PFSK-1 (cell line): ENCODE measurements around the gene CDC45.

Experiments
- FOXP2 ChIP-seq: optimal IDR thresholded peaks from 2 replicates; pipeline ENCODE3; 2011; ENCODE audit warnings: borderline replicate concordance, control low read depth, inconsistent platforms; ENCODE audit not compliant: insufficient read depth; ENCODE audit errors: extremely low read length, extremely low read depth
- POLR2AphosphoS5 ChIP-seq: IDR thresholded peaks from 2 replicates; pipeline ENCODE4 v1.6.1; 2012; ENCODE audit warnings: low read depth, mild to moderate bottlenecking, control low read depth, low read length, moderate library complexity
- SIN3A ChIP-seq: IDR thresholded peaks from 2 replicates; pipeline ENCODE4 v1.6.1; 2012; ENCODE audit warnings: mild to moderate bottlenecking, low read length, moderate library complexity, borderline replicate concordance; ENCODE audit not compliant: insufficient read depth
- TAF1 ChIP-seq: IDR thresholded peaks from 2 replicates; pipeline ENCODE4 v1.6.1; 2012; ENCODE audit warnings: low read length, control low read depth, borderline replicate concordance; ENCODE audit not compliant: insufficient read depth
- TF ChIP-seq, protein P1 (sequence below), 2 experiments: IDR thresholded peaks; 2 replicates each; pipeline versions ENCODE4 v1.6.1 to v1.8.0; 2011 to 2012; ENCODE audit warnings: low read depth in 2 of 2, low read length in 2 of 2, control low read depth in 1 of 2, inconsistent platforms in 1 of 2, mild to moderate bottlenecking in 1 of 2, moderate library complexity in 1 of 2; ENCODE audit not compliant: insufficient read depth in 1 of 2

CDC45 gene

DNA sequence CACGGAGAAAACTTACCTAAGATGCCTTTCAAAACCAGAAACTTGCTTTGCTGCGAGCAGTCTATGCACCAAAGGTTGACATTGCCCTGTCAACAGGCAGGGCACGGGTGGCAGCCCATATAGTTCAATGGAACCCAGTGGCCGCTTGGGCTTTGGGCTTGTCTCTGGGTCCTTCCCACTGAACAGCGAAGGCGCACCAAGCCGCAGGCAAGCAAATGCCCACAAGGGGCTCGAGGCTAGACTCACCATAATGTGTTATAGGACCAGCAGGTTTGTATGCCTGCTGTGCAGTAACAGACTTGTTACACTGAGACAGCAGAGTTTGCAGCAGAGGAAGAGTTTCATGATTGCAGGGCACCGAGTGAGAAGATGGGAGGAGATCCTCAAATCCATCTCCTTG lies 24.1 kb downstream of the CDC45 start:
- no peak for TF ChIP-seq SIN3A
- no peak for TF ChIP-seq TAF1
- no peak for TF ChIP-seq POLR2AphosphoS5
- TF ChIP-seq, protein P1, sequence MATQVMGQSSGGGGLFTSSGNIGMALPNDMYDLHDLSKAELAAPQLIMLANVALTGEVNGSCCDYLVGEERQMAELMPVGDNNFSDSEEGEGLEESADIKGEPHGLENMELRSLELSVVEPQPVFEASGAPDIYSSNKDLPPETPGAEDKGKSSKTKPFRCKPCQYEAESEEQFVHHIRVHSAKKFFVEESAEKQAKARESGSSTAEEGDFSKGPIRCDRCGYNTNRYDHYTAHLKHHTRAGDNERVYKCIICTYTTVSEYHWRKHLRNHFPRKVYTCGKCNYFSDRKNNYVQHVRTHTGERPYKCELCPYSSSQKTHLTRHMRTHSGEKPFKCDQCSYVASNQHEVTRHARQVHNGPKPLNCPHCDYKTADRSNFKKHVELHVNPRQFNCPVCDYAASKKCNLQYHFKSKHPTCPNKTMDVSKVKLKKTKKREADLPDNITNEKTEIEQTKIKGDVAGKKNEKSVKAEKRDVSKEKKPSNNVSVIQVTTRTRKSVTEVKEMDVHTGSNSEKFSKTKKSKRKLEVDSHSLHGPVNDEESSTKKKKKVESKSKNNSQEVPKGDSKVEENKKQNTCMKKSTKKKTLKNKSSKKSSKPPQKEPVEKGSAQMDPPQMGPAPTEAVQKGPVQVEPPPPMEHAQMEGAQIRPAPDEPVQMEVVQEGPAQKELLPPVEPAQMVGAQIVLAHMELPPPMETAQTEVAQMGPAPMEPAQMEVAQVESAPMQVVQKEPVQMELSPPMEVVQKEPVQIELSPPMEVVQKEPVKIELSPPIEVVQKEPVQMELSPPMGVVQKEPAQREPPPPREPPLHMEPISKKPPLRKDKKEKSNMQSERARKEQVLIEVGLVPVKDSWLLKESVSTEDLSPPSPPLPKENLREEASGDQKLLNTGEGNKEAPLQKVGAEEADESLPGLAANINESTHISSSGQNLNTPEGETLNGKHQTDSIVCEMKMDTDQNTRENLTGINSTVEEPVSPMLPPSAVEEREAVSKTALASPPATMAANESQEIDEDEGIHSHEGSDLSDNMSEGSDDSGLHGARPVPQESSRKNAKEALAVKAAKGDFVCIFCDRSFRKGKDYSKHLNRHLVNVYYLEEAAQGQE (IDR thresholded peaks at IDR 0.05; ENCODE audit: insufficient read depth in 1 of 2, low read depth in 2 of 2, low read length in 2 of 2), result no peak
- TF ChIP-seq FOXP2, result no peak

DNA sequence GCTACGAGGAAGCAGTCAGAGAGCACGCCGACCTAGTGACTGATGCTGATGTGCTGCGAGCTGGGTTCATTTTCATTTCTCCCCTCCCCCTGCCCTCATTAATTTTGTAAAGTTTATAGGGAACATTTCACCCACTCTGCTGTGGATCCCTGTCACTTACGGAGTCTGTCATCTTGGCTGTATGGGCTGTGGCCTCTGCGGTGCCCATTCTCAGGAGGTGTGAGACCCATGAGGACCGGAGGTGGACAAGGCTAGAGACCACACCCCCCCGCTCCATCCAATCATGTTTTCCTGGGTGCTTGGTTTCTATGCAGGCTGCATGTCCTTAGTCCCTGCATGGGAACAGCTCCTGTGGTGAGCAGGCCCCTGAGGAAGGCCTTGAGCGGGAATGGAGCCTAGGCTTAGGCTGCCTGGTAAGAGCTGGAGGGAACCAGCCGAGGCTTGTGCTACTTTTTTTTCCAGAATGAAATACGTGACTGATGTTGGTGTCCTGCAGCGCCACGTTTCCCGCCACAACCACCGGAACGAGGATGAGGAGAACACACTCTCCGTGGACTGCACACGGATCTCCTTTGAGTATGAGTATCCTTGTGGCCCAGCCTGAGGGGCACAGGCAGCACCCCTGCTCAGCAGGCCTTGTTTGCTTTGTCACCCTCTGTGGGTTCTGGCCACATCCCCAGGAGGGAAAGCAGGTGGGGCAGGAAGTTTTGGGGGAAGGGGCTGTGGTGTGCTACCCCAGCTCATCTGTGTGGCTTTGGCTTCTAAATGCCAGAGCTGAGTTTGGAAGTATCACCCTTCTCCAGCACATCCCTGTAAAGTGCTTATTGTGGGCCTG lies 25.4 kb downstream of the CDC45 start:
- TF ChIP-seq TAF1 (no peak), POLR2AphosphoS5 (no peak), SIN3A (no peak), FOXP2 (no peak)
- TF ChIP-seq, protein P1 (IDR thresholded peaks at IDR 0.05; ENCODE audit: insufficient read depth in 1 of 2, low read depth in 2 of 2, low read length in 2 of 2), result no peak

DNA sequence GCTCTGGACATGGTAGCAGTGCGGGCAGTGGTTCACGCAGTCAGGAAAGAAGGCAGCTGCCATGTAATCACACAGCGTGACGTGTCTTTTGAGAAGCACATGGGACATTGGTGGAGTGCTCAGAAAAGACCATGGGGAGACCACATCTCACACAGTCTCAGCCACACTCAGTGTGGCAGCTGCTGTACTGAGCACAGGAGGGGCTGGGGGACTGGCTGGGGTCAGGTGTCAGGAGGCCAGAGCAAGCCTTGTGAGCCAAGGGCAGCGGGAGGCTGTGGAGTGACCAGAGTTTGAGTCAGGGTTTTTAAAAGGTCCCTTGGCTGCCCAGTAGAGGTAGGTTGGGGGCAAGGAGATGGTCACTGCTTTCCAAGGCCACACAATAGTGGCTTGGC lies 26.0 kb downstream of the CDC45 start:
- TF ChIP-seq TAF1, result no peak
- TF ChIP-seq SIN3A, result no peak
- no peak for TF ChIP-seq POLR2AphosphoS5
- TF ChIP-seq, protein P1 (IDR thresholded peaks at IDR 0.05; ENCODE audit: insufficient read depth in 1 of 2, low read depth in 2 of 2, low read length in 2 of 2), result no peak
- TF ChIP-seq FOXP2, result no peak

DNA sequence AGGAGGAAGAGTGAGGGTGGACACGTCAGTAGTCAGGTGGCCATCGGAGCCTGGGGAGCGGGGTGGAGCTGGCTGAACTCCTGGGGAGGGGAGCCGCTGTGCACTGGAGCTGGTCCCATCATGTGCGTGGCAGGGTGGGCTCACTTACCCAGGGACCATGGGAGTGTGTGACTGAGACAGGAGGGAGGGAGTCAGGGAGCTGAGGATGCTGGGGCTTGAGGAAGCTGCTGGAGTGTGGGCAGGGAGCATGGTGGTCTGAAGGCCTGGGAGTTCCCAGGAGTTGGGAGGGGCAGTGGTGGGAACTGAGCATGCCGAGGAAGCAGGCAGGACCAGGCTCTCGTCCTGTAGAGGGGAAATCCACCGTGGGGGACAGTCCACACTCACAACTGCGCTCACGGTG lies 26.5 kb downstream of the CDC45 start:
- TF ChIP-seq, protein P1 (IDR thresholded peaks at IDR 0.05; ENCODE audit: insufficient read depth in 1 of 2, low read depth in 2 of 2, low read length in 2 of 2), result no peak
- TF ChIP-seq TAF1 (no peak), FOXP2 (no peak), SIN3A (no peak), POLR2AphosphoS5 (no peak)

DNA sequence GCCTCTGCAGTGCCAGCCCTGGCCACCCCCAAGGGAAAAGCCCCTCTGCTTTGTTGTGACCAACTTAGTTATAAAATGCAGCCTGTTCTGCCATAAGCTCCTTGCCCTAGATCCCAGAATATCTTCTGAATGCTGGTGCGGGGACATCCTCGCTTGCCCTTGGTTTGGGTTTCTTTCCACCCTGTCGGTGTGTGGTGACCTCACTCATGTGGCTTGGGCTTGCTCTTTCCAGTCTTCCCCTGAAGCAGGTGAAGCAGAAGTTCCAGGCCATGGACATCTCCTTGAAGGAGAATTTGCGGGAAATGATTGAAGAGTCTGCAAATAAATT lies 27.8 kb downstream of the CDC45 start:
- TF ChIP-seq SIN3A, result no peak
- TF ChIP-seq, protein P1 (IDR thresholded peaks at IDR 0.05; ENCODE audit: insufficient read depth in 1 of 2, low read depth in 2 of 2, low read length in 2 of 2), result no peak
- TF ChIP-seq FOXP2, result no peak
- TF ChIP-seq TAF1, result no peak
- no peak for TF ChIP-seq POLR2AphosphoS5
